ENCODE data around the gene PIPOX. TPM values are rescaled to one million over a fixed set of nuclear protein-coding genes. Genes with fewer than 3 reads are reported as not detected.
"Not testable (repeated sequence)": the region's sequence is repeated elsewhere in the genome, so short reads cannot be mapped to it uniquely, and the experiment has no call there.

The PIPOX gene
- polyA plus RNA-seq, 5 donors: 1.5 to 2.1 (median 1.8) TPM

DNA sequence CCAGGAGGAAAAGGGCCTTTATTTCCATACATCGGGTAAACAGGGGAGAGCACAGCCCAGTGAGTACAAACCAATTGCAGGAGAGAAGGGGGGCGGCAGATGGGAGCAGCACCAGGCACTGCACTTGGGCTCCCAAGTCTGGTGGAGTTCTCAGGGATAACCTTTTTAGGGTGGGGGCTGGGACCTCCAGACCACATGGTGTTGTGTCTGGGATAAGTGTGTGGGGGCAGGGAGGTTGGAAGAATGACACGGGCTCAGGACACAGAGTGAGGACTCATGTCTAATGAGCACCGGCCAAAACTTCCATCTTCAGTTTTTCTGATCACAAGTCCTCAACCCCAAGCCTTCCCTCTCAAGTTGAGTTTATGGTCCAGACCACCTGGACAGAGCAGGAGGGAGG is 30.6 kb downstream of the PIPOX start:
- DNase-seq: no peak

DNA sequence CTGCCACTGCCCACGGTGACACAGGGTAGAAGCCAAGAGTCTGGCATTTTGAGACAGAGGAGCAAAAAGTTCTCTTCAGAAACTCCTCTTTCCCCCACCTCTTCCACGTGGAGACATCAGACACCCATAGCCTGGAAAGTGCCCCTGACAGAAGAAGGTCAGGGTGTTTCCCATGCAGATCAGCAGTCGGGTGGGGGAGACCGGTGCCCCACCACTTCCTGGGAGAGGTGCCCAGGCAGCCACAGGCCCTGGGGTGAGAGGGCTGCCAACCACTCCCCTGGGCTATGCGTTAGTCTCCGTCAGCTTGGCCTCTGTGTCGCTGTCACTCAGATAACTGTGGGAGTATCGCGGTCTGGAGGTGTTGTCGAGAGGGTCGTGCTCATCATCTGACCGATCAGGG is 31.5 kb downstream of the PIPOX start:
- DNase-seq: no peak

DNA sequence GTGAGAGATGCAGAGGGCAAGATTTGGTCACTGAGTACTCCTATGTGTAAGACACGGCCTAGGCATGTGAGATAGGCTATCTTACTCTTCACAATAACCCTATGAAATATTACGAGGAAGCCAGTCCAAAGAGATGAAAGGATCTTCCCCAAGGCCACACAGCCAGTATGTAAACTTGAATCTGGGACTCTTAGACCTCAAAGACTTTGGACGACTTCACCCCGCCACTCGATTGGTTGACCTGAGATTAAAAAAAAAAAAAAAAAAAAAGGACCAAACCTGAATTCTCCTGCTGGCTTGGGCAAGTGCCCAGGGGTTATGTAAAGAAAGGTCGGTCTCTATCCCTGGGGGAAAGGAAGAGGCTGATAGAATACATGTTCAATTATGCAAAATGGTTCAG is 33.1 kb downstream of the PIPOX start:
- DNase-seq: no peak

DNA sequence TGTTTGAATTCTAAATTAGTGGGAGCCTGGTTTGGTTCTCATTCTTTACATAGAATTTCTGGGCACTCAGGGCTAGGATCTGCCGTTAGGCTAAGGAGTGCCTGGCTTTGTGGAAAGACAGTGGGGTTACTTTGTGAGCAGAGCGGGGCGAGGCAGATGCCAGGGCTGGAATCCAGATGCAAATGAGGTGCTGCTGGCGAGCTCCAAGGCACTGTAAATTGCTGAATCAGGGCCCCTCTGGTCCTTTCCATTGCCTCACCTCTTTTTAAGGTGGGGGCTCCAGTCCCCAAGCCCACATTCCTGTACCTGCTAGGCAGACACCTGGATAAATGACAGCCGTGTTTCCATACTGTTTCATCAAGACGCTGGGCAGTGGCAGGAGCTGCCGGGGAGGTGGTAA is 33.8 kb downstream of the PIPOX start:
- no peak for DNase-seq

DNA sequence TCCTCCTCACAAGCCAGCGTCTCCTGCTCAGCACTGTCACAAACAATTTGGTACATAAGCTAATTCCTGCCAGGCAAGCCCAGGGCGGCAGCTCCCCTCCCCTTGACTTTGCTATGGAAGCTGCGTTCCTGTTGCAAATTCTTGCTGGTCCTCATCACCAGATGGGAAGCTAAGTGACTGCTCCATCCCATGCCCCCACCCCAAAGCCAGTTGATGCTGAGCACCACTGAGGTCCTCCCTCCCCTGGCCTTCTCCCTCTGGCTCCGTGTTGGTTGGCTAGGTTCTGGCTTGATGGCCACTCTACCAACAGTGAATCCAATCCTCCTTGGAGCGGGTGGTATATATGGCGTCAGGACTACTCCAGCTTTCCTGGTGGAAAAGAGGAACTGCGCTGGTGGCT is 34.4 kb downstream of the PIPOX start:
- DNase-seq: no peak

DNA sequence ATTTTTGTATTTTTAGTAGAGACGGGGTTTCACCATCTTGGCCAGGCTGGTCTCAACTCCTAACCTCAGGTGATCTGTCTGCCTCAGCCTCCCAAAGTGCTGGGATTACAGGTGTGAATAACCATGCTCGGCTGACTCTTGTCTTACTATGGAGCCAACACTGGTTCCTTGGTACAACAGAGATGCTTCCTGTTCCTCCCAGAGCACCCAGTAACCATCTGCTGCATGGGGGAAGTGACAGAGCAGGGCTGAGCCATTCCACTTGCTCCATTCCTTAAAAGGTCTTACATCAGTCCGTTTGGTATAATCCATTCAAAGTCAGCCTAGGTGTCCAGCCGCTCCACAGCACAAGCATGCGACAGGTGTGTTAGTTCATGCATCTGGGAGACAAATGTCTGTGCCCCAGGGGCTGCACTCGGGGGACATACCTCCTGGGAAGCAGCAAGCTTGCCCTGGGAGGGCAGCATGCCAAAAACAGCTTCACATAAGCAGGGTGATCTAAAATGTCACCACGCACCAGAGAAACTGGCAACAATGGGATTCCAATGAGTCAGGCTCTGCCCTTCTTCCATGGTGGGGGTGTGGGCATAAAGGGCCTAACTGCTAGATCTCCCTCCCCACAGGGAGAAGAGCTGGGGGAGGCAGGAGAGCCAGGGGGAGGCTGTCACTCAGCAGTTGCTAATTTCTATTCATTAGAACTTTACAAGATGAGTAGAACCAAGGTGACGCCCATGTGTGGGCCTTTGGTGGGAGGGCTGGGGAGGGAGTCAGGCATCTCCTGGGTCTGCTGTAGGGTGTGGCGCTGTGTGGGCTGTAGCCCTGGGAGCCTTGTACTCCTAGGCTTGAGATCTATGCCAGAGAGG is 35.5 kb downstream of the PIPOX start:
- no peak for DNase-seq

DNA sequence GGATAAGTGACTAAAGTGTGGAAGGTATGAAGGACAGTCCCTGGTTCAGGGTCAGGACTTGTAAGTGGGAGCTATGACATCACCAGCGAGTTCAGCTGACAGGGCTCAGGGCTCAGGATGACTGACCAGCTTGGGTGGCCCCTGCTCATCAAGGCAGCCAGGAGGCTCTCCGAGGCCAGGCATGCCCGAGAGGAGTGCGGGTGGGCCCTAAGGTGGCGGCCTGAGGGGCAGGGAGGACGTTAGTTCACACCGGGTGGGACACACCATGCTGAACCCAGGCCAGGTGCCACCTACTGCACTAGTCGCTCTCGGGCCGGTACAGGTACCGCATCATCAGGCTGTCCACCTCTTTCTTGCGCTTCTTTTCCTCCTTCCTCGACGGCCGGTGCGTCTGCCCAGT is 36.5 kb downstream of the PIPOX start:
- DNase-seq: no peak

DNA sequence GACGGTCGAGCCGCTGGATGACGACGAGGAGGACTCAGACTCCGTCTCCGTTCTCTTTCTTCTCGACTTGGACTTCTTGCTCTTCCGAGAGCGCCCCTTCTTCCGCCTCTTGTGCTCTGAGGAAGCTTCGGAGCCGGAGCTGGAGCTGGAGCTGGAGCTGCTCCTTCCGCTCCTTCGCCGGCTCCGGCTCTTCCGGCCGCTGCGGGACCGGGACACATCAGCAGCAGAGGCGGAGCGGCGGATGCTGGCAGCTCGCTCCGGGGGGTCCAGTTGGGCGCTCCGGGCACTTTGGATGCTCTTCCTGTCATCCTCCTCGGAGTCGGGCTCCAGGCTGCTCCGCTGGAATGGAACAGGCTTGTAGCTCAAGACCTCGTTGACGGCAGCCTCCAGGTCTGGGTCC is 36.9 kb downstream of the PIPOX start:
- DNase-seq: no peak

DNA sequence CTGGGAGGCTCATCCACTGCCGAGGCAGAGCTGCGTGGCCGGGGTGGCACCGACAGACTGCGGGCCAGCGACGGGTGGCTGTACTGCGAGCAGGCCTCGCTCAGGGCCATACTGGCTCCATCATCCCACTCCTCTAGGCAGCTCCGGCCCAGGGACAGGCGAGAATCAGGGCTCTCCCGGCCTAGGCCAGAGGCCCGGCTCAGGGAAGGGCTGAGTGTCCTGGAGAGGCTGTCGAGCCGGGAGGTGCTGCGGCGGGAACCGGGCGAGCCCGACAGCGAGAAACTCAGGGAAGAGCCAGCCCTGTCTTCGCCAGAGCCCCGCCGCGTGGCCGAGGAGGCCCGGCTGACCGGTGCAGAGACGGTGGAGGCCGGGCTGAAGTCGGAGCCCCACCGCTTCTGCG is 37.4 kb downstream of the PIPOX start:
- no peak for DNase-seq

DNA sequence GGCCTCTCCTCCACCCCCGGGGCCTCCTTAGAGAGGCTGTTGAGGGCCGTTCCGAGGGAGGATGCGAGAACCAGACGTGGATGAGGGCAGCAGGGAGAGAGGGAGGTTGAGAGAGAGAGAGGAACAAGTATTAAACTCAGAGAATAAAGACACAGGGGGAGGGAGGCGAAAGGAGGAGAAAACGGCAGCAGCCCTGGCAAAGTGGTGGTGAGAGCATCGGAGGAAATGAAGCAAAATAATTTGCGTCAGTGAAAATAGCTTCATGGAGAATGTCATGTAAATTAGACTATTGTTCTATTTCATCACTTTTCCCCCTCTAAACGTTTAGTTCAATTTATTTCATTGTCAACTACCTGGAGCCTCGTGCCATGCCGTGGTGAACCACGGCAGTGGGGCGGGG is 38.0 kb downstream of the PIPOX start:
- DNase-seq: no peak

DNA sequence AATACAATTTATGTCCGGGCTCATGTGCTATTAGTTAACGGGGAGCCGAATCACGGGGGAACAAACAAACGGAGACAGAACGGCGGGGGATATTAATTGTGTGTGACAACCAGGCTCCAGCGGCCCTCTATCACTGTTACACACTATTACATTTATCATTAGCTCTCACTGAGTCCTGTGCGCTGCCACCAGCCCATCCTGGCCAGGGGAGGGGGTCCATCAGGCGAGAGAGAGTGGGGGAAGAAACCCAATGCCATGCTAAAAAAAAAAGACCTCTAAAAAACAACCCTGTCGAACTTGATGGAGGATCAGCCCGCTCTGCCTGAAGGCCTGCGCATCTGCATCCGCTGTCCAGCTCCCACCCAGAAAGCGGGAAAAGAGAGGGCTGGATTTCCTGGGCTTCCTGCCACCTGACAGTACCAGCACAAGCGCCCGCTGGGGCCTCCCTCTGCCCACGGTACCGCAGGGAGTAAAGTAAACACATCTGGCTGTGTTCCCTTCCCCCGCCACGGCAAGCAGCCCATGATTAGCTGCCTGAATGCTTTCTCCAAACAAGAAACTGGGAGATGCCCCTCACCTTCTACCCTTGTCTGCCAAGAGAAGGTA is 41.7 kb downstream of the PIPOX start:
- DNase-seq: no peak

DNA sequence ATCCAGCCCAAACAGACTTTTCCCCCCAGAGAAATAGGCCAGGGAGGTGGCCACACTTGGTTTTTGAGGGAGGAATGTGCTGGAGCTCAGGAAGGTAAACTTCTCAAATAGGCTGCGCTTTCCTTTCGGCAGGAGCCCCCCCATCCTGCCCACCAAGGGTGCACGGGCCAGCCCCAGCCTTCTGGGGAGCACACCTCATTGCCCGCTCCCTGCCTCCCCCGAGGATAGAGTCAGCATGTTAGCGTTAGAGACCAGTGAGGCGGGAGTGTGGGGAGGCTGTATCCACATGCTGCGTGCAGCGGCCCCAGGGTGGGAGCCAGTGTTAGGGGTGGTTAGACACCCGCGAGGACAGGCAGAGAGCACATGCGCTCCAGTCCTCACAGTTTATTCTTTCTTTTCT is 42.3 kb downstream of the PIPOX start:
- no peak for DNase-seq

DNA sequence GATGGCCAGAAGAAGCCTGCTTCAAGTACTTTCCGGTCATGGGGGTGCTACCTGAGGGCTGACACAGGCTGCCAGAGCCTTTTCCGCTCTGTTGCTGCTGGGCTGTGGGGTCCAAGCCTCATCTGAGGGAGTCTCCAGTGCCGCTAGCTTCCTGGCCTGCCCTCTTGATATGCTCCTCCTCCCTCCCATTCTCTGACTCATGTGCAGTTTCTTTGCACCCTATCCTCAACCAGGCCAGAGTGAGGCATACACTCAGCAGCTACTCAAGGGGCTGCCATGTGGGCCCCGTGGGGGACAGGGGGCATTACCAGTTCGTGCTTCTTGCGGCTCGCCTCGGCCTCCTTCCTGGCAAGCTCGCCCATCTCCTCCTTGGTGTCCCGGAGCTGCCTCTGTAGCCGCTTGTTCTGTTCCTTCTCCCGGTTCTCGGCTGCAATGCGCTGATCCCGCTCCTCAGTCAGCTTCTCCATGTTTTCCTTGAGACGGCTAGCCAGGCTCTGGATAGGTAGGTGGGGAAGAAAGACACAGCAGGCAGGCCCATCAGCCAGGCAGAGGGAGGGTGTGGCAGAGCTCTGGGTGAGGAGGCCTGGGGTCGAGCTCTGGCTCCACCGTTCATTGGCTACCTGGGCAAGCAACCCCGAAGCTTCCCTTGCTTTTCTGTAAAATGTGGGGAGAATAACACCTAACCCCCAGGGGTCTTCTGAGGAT is 43.8 kb downstream of the PIPOX start:
- no peak for DNase-seq

DNA sequence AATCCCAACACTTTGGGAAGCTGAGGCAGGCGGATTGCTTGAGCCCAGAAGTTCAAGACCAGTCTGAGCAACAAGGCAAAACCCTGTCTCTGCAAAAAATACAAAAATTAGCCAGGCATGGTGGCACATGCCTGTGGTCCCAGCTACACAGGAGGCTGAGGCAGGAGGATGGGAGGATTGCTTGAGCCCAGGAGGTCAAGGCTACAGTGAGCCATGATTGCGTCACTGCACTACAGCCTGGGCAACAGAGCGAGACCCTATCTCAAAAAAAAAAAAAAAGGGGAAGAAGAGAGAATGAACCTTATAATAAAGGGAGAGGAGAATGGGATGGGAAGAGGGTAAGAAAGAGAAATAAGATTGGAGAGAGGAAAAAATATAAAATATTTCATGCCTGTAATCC is 45.8 kb downstream of the PIPOX start:
- DNase-seq: not testable (repeated sequence)

DNA sequence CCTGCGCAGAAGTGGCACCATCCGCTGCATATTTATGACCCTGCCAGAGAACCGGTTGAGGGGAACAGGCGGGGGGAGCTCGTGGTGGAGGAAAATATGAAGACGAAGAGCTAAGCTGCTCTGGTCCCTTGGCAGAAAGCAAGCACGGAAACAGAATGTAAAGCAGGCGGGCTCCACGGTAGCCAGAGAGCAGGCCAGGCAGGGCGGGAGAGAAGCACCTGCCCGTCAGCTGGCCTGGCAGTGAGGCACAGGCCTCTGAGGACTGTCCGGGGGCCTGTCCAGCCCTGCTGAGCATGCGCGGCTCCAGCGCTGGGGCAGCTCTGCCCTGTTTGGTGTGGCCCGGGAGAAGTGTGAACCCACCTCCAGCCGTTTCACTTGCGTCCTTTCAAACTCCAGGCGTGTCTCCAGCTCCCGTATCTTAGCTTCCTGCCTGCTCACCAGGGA is 46.7 kb downstream of the PIPOX start:
- DNase-seq: no peak

DNA sequence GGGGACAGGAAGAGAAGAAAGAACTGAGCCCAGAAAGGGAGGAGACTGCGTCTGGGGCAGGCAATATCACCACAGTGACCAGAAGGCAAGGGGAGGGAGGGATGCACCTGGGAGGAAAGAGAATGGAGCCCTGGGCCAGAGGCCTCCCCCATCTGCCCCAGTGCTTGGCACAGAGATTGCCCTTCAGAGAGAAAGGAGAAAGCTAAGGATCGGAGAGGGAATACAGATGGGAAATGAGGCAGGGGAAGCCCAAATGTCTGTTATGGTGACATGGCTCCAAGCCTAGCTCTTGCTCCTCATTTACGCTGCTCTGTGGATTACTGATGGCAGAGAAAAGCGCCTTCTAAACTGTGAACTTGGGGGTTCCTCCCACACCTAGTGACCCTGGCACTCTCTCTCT is 47.2 kb downstream of the PIPOX start:
- no peak for DNase-seq

DNA sequence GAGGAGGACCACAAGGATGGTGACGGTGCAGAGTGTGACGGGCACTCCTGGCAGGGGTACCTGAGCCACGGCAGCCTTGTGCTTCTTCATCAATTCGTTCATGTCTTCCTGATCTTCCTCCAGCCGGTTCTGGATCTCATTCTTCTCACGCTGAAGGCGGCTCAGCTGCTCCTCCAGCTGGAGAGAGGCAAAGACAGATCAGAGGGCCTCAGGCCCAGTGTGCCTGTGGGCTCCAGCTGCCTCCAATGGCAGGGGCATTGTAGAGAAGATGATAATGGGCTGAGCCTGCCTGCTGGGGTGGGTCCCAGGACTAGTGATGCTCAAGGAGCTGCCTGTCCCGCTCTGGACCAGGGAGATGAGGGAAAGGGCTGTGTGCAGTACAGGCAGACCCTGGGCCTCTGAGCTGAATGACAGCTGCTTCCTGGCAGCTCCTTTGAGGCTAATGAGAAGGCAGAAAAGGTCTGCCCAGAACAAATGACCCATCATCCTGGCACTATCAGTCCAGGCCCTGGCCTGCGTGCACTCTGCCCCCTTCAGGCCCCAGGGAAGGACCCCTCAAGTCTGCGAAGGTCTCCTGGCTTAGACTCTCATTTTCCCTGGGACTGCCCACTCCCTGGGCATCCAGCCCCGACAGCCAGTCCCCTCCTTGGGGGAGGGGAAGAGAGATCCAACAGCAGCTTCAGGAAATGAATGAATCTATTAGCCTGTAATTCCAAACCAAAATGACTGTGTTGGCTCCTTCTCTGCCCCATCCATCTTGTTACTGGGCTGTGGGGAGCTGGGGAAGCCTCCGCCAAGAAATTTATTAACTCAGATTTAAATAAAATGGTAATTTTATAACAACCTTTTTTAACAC is 48.0 kb downstream of the PIPOX start:
- no peak for DNase-seq

DNA sequence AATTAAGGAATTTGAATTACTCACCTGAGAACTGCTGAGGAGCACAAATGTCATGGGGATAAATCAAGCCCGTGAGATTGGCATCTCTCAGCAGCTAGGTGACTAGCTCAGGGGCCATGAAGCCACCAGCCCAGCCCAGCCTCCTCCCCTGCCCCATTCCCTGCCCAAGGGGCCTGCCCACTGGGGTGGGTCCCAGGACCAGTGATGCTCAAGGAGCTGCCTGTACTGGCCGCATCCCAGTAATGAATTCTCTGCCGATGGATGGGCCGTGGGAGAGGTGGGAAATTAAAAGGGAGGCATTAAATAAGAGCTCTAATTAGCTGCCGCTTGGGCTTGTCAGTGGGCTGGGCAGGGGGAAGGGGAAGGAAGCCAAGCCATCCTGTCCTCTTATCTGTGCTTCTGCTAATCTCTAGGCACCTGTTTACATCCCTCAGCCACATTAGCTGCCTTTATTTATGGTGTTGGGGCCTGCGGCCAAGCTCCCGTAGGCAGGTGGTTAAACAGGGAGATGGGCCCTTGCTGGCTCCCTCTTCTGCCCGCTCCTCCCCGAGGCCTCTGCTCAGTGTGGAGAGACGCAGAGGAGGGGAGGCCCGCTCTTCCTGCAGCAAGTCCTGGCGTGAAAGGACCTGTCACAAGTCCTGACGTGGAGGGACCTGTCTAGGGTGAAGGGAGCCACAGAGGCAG is 48.8 kb downstream of the PIPOX start:
- no peak for DNase-seq

DNA sequence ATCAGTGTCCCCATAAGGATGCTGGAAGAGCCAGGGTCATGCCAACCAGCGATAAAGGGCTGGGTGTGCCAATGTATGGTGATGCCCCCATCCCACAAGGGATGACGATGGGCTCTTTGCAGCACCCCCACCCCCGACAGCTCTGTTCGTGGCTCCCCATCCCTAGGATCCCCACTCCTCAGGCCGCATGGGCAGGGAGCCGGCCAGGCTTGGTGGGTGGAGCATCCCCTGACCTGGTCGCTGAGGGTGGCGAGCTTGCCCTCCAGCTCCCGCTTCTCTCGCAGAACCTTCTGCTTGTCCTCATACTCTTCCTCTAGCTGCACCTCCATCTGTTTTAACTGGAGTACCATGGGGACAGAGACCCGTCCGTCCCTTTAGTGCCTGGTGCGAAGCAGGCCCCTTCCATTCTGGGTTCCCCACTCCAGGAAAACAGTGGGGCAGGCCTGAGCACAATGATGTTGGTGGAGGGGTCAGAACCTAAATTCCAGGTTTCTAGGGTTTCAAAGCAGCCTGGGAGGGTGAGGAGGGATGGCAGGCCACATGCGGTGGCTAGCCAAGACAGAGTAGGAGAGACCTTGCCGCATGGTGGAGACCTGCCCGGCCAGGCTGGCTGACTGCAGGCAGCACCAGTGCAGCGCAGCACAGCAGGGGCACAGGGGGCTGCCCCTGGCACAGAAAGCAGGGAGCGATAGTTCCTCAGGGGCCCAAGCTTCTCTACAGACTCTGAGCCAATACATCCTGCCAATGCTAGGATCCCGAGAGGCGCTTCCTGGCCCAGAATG is 50.3 kb downstream of the PIPOX start:
- no peak for DNase-seq

DNA sequence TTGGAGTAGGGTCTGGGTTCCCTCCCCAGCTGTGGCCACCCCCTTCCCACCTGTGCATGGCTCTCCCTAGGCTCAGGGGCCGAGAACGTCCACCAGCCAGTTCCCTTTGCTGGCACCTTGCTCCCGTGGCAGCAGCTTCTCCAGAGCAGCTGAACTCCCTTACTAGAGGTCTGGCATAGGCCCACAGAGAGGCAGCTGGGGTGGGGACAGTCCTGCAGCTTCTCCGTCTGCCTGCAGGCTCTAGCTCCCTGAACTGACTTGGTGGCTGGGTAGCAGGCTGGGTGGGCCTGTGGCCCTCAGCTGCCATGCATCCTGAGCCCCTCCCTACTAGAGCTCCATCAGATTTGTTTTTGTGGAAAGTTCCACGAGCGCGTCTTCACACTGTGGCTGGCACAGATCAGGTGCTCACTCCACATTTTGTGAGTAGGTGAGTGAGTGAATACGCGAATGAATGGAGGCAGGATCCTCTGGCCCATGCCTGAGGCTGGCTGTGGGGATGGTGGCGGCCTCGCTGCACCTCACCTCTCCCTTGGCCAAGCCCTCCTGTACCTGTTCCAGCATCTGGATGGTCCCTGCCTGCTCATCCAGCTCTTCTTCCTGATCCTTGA is 51.3 kb downstream of the PIPOX start:
- DNase-seq: no peak
